Measurements from ENCODE around the gene PLXNB2. TPM values are rescaled to one million over a fixed set of nuclear protein-coding genes. Genes with fewer than 3 reads are reported as not detected.

The PLXNB2 gene
- total RNA-seq, 1 experiment from 2014 or later, result 236 TPM

DNA sequence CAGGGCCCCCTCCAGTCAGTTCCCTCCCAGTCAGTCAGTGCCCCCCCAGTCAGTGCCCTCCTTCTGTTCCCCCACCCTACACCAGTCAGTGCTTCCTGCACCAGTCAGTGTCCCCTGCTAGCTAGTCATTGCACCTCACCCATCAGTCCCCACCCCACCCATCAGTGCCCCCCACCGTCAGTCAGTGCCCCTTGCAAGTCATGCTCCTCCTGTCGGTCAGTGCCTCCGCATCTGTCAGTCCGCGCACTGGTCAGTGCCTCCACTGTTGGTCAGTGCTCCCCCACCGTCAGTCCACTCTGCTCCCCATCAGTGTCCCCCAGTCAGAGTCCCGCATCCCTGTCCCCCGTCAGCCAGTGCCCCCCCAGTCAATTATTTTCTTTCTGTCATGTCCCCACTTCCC is 39.0 kb upstream of the PLXNB2 start:
- DNase-seq (ENCODE audit: low read depth, low spot score) (no peak), ATAC-seq (no peak)
- Histone ChIP-seq H4K20me1 (ENCODE audit: insufficient read depth) (0 out of 2 replicates have a peak, but pooled peaks cover 4% of the 10 kb centered on the region), H3K9ac (ENCODE audit: low read length) (no peak overlapping the region), H3K4me1 (ENCODE audit: control insufficient read depth in 1 of 2, insufficient read depth in 2 of 2, low read length in 2 of 2) (peaks cover 4 to 12% of the 10 kb centered on the region in 2 experiments), H2AFZ (ENCODE audit: low read depth, low read length, poor library complexity, severe bottlenecking) (no peak overlapping the region), H3K9me3 (ENCODE audit: control insufficient read depth in 1 of 2, insufficient read depth in 1 of 2, low read depth in 1 of 2, low read length in 2 of 2) (no peaks in the 10 kb centered on the region), H3K4me3 (replicated peaks in 1 of 2; ENCODE audit: low read depth in 1 of 2, low read length in 2 of 2) (no peak overlapping the region), H3K27me3 (ENCODE audit: insufficient read depth, low read length) (no peaks in the 10 kb centered on the region), H3K9me2 (ENCODE audit: insufficient read depth) (no peaks in the 10 kb centered on the region), H3K79me2 (ENCODE audit: insufficient read depth, low read length) (peaks cover 54% of the 10 kb centered on the region), H3K4me2 (ENCODE audit: low read length) (no peak overlapping the region), H3K36me3 (ENCODE audit: control insufficient read depth in 1 of 2, insufficient read depth in 2 of 2, low read length in 2 of 2) (peaks cover 2 to 3% of the 10 kb centered on the region in 2 experiments; a peak in 1 of 4 replicates), H3K27ac (ENCODE audit: low read depth, low read length) (no peak overlapping the region)
- TF ChIP-seq FOSL1 (IDR thresholded peaks at IDR 0.05; ENCODE audit: low read depth), result no peak
- TF ChIP-seq, protein P1, sequence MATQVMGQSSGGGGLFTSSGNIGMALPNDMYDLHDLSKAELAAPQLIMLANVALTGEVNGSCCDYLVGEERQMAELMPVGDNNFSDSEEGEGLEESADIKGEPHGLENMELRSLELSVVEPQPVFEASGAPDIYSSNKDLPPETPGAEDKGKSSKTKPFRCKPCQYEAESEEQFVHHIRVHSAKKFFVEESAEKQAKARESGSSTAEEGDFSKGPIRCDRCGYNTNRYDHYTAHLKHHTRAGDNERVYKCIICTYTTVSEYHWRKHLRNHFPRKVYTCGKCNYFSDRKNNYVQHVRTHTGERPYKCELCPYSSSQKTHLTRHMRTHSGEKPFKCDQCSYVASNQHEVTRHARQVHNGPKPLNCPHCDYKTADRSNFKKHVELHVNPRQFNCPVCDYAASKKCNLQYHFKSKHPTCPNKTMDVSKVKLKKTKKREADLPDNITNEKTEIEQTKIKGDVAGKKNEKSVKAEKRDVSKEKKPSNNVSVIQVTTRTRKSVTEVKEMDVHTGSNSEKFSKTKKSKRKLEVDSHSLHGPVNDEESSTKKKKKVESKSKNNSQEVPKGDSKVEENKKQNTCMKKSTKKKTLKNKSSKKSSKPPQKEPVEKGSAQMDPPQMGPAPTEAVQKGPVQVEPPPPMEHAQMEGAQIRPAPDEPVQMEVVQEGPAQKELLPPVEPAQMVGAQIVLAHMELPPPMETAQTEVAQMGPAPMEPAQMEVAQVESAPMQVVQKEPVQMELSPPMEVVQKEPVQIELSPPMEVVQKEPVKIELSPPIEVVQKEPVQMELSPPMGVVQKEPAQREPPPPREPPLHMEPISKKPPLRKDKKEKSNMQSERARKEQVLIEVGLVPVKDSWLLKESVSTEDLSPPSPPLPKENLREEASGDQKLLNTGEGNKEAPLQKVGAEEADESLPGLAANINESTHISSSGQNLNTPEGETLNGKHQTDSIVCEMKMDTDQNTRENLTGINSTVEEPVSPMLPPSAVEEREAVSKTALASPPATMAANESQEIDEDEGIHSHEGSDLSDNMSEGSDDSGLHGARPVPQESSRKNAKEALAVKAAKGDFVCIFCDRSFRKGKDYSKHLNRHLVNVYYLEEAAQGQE (IDR thresholded peaks at IDR 0.05; ENCODE audit: low read depth), result no peak
- no peak for TF ChIP-seq EZH2phosphoT487 (IDR thresholded peaks at IDR 0.05; ENCODE audit: borderline replicate concordance)
- TF ChIP-seq RAD21 (IDR thresholded peaks at IDR 0.05; ENCODE audit: low read depth), result no peak
- no peak for TF ChIP-seq EGR1 (IDR thresholded peaks at IDR 0.05; ENCODE audit: low read depth)
- TF ChIP-seq POLR2A (IDR thresholded peaks at IDR 0.05; ENCODE audit: borderline replicate concordance, extremely low read depth, insufficient read depth, insufficient read length), result no peak
- no peak for TF ChIP-seq ELF1 (IDR thresholded peaks at IDR 0.05; ENCODE audit: borderline replicate concordance, low read depth)
- TF ChIP-seq JUND (IDR thresholded peaks at IDR 0.05), result no peak
- TF ChIP-seq CBX3 (IDR thresholded peaks at IDR 0.05; ENCODE audit: low read depth), result no peak
- TF ChIP-seq CTCF (IDR thresholded peaks at IDR 0.05 in 2 of 3, conservative IDR thresholded peaks at IDR 0.05 in 1 of 3; ENCODE audit: borderline replicate concordance in 1 of 3, insufficient read depth in 1 of 3, low read depth in 2 of 3, low read length in 2 of 3), result no peak
- TF ChIP-seq POLR2AphosphoS5 (IDR thresholded peaks at IDR 0.05; ENCODE audit: low read depth, low read length), result no peak
- TF ChIP-seq CEBPB (IDR thresholded peaks at IDR 0.05; ENCODE audit: low read depth), result no peak
- no peak for TF ChIP-seq SRF (IDR thresholded peaks at IDR 0.05; ENCODE audit: low read depth)
- no peak for TF ChIP-seq ZFX (IDR thresholded peaks at IDR 0.05)
- TF ChIP-seq, protein P2, sequence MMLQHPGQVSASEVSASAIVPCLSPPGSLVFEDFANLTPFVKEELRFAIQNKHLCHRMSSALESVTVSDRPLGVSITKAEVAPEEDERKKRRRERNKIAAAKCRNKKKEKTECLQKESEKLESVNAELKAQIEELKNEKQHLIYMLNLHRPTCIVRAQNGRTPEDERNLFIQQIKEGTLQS (IDR thresholded peaks at IDR 0.05), result no peak
- no peak for TF ChIP-seq ZNF274 (IDR thresholded peaks at IDR 0.05; ENCODE audit: low read depth, low read length)
- no peak for TF ChIP-seq TCF7L2 (IDR thresholded peaks at IDR 0.05; ENCODE audit: borderline replicate concordance, extremely low read depth, insufficient read depth, insufficient read length)
- TF ChIP-seq SP1 (IDR thresholded peaks at IDR 0.05; ENCODE audit: low read depth), result no peak
- intact Hi-C loops (cut with micrococcal nuclease), result no loop called here
- ChIA-PET CTCF (no interaction called here), POLR2A (no interaction called here), RAD21 (ENCODE audit: low non-redundant PET in 1 of 2, low total read pairs in 2 of 2, uncharacterized antibody in 2 of 2, unreplicated experiment in 2 of 2) (no interaction called here)
- BruUV-seq (replicated peaks), result no TSS peak
